8988T (cell line): Measurements from ENCODE around the gene UBL7.

Source experiments
- DNase-seq: peaks from one replicate; pipeline ENCODE4 v3.0.0; 2011

The UBL7 gene

GRCh38 chr15:74421302-74422245 lies 39.4 kb downstream of the UBL7 start:
- no peak for DNase-seq

- no peak for DNase-seq
Measured at GRCh38 chr15:74420193-74420905, 40.6 kb downstream of the UBL7 start.

GRCh38 chr15:74419432-74419831 lies 41.5 kb downstream of the UBL7 start:
- no peak for DNase-seq

GRCh38 chr15:74418575-74419338 lies 42.2 kb downstream of the UBL7 start:
- DNase-seq: no peak

DNA sequence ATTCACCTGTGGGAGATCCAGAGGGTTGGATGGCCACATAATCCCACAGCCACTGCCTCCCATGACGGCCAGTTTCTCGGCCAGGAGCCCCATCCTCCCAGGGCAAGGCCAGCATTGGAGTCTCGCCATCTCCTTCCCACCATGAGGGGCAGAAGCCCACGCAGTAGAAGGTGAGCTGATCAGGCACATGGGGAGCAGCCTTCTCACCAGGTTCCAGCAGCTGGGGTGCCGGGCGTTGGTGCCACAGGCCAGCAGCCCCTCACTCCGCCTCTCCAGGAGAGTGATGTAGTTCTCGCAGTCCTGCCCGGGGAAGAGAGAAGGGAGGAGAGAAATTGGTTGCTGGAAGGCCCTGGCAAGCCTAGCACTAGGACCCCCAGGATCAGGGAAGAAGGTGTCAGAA lies 43.3 kb downstream of the UBL7 start:
- DNase-seq: no peak

DNA sequence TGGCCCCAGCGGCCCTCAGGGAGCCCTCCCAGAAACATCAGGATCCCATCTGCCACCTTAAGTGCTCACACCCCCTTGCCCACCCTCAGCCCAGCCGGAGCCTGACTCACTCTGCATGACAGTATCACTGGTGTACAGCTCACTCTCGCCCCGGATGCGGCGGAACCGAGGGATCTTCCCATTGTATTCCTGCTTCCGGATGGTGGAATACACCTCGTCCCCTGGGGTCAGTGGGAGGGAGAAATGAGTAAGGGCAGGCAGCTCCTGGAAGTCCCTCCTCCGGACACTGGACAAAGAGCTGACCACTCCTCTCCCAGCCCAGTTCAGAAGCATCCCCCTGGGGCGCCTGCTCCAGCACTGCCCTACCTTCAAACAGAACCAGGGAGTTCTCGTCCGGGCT lies 43.7 kb downstream of the UBL7 start:
- no peak for DNase-seq

GRCh38 chr15:74415966-74416916 lies 44.7 kb downstream of the UBL7 start:
- DNase-seq: no peak

DNA sequence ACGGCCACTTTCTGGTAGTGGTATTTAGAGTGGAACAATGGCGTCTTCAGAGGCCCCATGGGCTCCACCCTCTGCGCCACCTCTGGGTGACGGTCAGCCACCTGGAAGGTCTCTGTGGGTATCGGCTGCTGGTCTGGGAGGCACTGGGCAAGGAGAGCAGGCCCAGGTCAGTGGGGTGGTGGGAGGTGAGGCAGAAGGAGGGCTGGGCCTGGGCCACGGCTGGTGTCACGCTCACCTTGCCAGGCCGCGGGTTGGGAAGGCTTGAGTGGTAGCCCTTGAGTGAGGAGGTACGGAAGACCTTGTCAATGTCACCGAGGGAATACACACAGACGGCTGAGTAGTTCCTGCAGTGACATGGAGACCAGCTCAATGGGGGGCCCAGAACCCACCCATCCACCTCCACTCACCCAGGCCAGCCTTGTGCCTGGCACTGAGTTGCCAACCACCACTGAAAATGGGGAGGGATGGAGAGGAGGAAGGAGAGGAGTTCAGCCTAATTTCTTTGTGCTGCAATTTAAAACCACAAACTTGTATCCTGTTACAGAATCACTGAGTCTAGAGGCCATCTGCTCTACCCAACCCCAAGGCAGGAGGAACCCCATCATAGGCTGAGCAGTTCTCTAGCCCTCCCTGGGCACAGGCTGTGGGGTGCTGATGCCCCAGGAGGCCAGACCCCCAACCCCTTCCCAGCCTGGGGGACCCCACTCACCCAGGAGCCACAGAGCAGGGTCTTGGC lies 46.2 kb downstream of the UBL7 start:
- no peak for DNase-seq

GRCh38 chr15:74414081-74414580 lies 46.8 kb downstream of the UBL7 start:
- DNase-seq: no peak

GRCh38 chr15:74413350-74414080 lies 47.4 kb downstream of the UBL7 start:
- no peak for DNase-seq

- no peak for DNase-seq
Measured at GRCh38 chr15:74412159-74412558, 48.8 kb downstream of the UBL7 start.

DNA sequence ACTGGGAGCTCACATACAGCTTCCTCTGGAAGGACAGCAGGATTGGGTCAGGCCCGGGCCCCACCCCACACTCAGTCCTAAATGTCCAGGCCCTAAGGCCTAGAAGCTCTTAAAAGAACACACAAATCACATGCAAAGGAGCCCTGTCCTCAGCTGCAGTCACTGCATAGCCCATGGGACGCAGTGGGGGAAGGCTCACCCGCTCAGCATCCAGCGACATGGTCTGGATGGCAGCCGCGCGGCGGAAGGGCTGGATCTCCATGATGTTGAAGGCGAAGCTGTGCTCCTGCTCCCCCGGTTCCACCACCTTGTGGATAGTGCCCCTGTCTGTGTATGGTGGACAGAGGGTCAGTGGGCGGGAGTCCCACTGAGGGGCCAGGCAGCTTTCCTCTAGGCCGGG lies 49.3 kb downstream of the UBL7 start:
- DNase-seq: no peak

- no peak for DNase-seq
Measured at GRCh38 chr15:74410502-74410901, 50.5 kb downstream of the UBL7 start.

DNA sequence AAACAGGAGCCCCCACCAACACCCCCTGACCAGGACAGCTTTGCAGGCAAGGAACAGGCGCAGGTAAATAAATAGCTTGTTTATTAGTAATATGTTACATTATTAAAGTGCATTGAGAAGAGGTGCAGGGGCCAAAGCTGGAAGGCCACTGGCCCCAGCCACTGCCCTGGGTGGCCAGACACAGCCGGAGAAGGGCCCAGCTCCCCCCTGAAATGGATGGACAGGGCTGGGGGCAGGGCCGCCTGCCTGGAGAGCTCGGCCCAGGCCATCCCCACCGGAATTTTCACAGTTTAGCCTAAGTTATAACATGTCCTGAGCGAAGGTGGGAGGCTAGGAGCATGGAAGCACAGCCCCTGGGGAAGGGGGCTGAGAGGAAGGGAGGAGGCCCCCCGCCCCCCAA lies 51.7 kb downstream of the UBL7 start:
- no peak for DNase-seq

DNA sequence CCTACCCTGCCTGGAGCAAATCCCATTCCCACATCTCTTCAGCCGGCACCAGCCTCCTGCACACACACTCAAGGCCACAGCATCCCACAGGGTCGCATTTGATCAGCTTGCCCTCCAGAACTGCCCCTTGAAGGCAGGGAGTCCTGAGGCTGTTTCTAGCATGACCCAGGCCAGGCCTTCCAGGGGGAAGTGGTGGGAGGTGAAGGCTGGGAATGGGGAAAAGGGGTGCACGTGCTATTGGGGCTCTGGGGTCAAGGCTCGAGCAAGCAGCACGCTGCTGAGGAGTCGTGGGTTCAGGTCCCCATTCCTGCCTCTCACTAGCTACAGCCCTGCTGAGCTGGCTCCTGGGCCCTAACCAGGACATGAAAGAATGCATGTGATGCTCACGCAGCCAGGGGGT lies 52.1 kb downstream of the UBL7 start:
- DNase-seq: no peak

DNA sequence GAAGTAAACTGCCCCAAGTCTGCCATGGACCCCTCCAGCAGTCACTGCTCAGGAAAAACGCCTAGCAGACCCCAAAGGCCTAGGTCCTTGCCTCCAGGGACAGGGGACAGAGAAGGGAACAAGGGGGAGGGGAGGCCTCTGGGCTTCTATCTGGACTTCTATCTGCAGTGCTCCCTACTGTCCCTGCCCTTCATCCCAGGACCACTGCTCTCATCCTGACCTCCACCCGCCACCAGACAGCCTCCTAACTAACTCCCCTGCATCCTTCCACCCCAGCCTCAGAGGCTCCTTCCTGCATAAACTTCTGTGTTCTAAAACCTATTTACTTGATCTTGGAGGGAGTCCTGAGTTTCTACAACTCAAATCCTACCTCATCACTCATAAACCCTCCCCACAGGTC lies 52.6 kb downstream of the UBL7 start:
- DNase-seq: no peak

- DNase-seq: peak; percentile 83
Measured at GRCh38 chr15:74406992-74407705, 53.8 kb downstream of the UBL7 start.

DNA sequence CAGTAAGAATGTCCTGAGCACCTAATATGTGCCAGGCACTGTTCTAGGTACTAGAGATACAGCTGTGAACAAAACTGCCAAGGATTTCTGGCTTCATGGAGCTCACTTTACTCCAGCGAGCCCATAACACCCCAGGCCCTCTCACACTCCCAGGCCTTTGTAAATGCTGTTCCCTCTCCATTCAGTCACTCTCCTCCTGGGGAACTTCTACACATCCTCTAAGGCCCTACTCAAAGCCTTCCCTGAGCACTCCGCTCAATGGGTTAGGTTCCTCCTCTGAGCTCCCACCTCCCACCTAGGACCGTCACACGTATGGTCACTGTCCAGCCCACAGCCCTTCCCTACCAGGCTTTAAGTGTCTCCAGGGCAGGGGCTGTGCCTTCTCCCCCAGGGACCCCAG lies 54.4 kb downstream of the UBL7 start:
- DNase-seq: no peak

DNA sequence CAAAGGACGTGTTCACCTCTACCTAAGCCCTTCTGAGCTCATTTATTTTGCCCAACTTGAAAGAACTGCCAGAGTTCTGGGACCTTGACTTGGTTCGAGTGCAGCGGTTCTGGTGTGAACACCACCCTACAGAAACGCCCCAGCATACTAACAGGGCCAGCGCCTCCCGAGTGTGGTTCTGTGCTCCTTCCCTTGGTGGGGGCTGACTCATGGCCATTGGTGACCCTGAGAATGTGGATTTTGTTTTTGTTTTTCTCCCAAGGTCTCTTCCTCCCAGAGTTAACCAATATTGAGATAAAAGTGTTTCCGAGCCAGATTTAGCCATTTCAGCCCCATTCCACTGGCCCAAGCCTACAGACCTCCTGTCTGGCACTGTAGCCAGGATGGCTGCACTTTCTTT lies 55.1 kb downstream of the UBL7 start:
- DNase-seq: no peak

DNA sequence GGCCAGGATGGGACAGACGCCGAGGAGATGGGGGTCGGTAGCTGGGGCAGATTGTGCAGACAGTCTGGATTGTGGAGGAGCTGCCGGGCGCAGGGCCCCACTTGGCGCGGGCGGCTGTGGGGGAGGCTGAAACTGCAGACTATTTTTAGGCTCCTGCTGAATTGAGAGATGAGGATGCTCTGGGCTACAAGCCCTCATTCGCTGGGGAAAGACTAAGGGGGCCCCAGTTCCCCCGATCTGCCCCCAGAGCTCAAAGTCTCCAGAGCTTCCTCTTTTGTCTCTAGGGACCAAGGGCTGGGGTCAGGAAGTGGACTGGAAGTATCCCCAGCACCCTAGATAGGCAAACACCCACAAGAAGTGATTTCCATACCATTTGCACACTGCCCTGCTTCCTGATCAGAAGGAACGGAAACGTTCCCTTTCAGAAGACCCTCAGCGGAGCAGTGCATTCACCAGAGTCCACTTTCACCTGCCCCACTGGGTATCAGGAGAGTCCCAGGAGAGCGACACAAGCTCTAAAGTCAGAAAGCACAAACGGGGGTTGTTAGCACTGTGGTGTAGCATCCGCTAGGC lies 56.9 kb downstream of the UBL7 start:
- no peak for DNase-seq
